Tibial nerve (tissue), 4 donors: ENCODE measurements around the gene CARD10. TPM values are rescaled to one million over a fixed set of nuclear protein-coding genes. Genes with fewer than 3 reads are reported as not detected.
A peak's percentile ranks its signal among the peaks of the same experiment; 100 is the strongest.

ENCODE experiments used
- DNase-seq, 2 donors: peaks; one replicate each; pipeline ENCODE4 v3.0.0-alpha.2; 2019; ENCODE audit warnings: low spot score in 2 of 2
- H3K27ac ChIP-seq, 4 donors: fragments of 200-600 bp; sonication (generic) in 3 of 4; one replicate each; pipeline ENCODE4 v1.5.1; 2017 to 2019; ENCODE audit warnings: mild to moderate bottlenecking in 1 of 4
- H3K27me3 ChIP-seq, 2 donors: fragments of 200-600 bp; sonication (generic) in 1 of 2; one replicate each; pipeline versions ENCODE4 v1.5.1 to v1.6.0; 2017 to 2019
- H3K36me3 ChIP-seq, 3 donors: fragments of 200-600 bp; sonication (generic); one replicate each; pipeline ENCODE4 v1.5.1; 2018 to 2019
- H3K4me1 ChIP-seq, 4 donors: fragments of 200-600 bp; sonication (generic) in 3 of 4; one replicate each; pipeline ENCODE4 v1.5.1; 2017 to 2019
- H3K4me3 ChIP-seq, 4 donors: fragments of 200-600 bp; sonication (generic) in 3 of 4; one replicate each; pipeline ENCODE4 v1.5.1; 2017 to 2019; ENCODE audit warnings: mild to moderate bottlenecking in 1 of 4, moderate library complexity in 1 of 4
- H3K9me3 ChIP-seq, 4 donors: fragments of 200-600 bp; sonication (generic) in 3 of 4; one replicate each; pipeline ENCODE4 v1.5.1; 2017 to 2019
- CTCF ChIP-seq, 5 experiments: fragments of 200-600 bp in 3 of 5; fragments of 450-650 bp in 2 of 5; sonication (generic) in 3 of 5; IDR thresholded peaks; one replicate each; pipeline ENCODE4 v1.5.1; 2016 to 2019; ENCODE audit warnings: antibody characterized with exemption in 5 of 5, mild to moderate bottlenecking in 3 of 5, moderate library complexity in 2 of 5
- EP300 ChIP-seq, 2 donors: sonication (generic); formaldehyde crosslinking; IDR thresholded peaks; one replicate each; pipeline ENCODE4 v1.6.1; 2017; ENCODE audit warnings: antibody characterized with exemption in 2 of 2, mild to moderate bottlenecking in 1 of 2
- POLR2A ChIP-seq, 2 donors: fragments of 450-650 bp; IDR thresholded peaks; one replicate each; pipeline ENCODE4 v1.6.1; 2017; ENCODE audit warnings: antibody characterized with exemption in 2 of 2, mild to moderate bottlenecking in 2 of 2, moderate library complexity in 2 of 2
- WGBS, 2 donors: methylation state at CpG; one replicate each; pipeline ENCODE4 v1.1.5; 2018; 5-methylcytosine and 5-hydroxymethylcytosine counted together
- total RNA-seq, 4 donors: library from RNA; depleted of rRNA; stranded (reverse); fragments of >200 nt; gene quantifications; one replicate each; pipeline ENCODE4 v1.1.0, GENCODE V29; 2016

CARD10 gene
- total RNA-seq, 4 donors from 2014 or later = 12.5 to 21.6 (median 17.0) TPM

- H3K27me3 ChIP-seq = peaks cover 0 to 9% of the 10 kb centered on the region in 2 donors
- TF ChIP-seq EP300 (IDR thresholded peaks at IDR 0.05) (no peak), POLR2A (IDR thresholded peaks at IDR 0.05) (no peak), CTCF (IDR thresholded peaks at IDR 0.05) (no peak)
These were observed 1.6 kb upstream of the CARD10 start for GRCh38 chr22:37520776-37521191.

GRCh38 chr22:37518509-37519267 lies 527 bp downstream of the CARD10 start:
- peaks cover 0 to 21% (median 0%) of the 10 kb centered on the region in 3 donors for H3K36me3 ChIP-seq
- TF ChIP-seq EP300 (IDR thresholded peaks at IDR 0.05) (no peak), POLR2A (IDR thresholded peaks at IDR 0.05) (no peak), CTCF (IDR thresholded peaks at IDR 0.05) (no peak)
- H3K9me3 ChIP-seq = no peaks in the 10 kb centered on the region
- 17 to 29% methylated on average over 15 to 50 of the region's 63 CpGs for WGBS, 2 donors
- no peak for DNase-seq
- peaks cover 0 to 49% (median 12%) of the 10 kb centered on the region in 4 donors for H3K4me1 ChIP-seq
- peaks cover 0 to 9% of the 10 kb centered on the region in 2 donors for H3K27me3 ChIP-seq
- H3K27ac ChIP-seq = peak overlapping the region; percentile 77 to 92 (median 86)
- H3K4me3 ChIP-seq = peak overlapping the region; percentile 48 to 67 (median 56)

More at GRCh38 chr22:37520776-37521191, 1.6 kb upstream of the CARD10 start:
- Histone ChIP-seq H3K36me3 (peaks cover 0 to 11% (median 0%) of the 10 kb centered on the region in 3 donors), H3K9me3 (no peaks in the 10 kb centered on the region), H3K4me1 (peaks cover 0 to 55% (median 21%) of the 10 kb centered on the region in 4 donors), H3K27ac (peak overlapping the region in 2 of 4 donors; percentile 19 to 52), H3K4me3 (no peak overlapping the region)
- 24 to 30% methylated on average over 10 of the region's 10 CpGs for WGBS, 2 donors
- DNase-seq = no peak

- TF ChIP-seq POLR2A (IDR thresholded peaks at IDR 0.05) (no peak), CTCF (IDR thresholded peaks at IDR 0.05) (no peak), EP300 (IDR thresholded peaks at IDR 0.05) (no peak)
- 76 to 78% methylated on average over 15 of the region's 15 CpGs for WGBS, 2 donors
- H3K27me3 ChIP-seq = peaks cover 0 to 9% of the 10 kb centered on the region in 2 donors
- H3K4me1 ChIP-seq = peaks cover 1 to 57% (median 18%) of the 10 kb centered on the region in 4 donors
- H3K27ac ChIP-seq = peak overlapping the region; percentile 77 to 92 (median 86)
- DNase-seq = no peak
- no peaks in the 10 kb centered on the region for H3K9me3 ChIP-seq
- peaks cover 0 to 21% (median 0%) of the 10 kb centered on the region in 3 donors for H3K36me3 ChIP-seq
- peak overlapping the region in 2 of 4 donors; percentile 61 to 67 for H3K4me3 ChIP-seq
These were observed 1.3 kb downstream of the CARD10 start for GRCh38 chr22:37517826-37518450.

- H3K27ac ChIP-seq = peak overlapping the region in 1 of 4 donors; percentile 85
- 100% methylated on average over 1 of the region's 1 CpG for WGBS, 2 donors
- H3K27me3 ChIP-seq = peaks cover 0 to 9% of the 10 kb centered on the region in 2 donors
- no peaks in the 10 kb centered on the region for H3K9me3 ChIP-seq
- H3K36me3 ChIP-seq = peaks cover 0 to 21% (median 0%) of the 10 kb centered on the region in 3 donors
- H3K4me1 ChIP-seq = peaks cover 3 to 66% (median 31%) of the 10 kb centered on the region in 4 donors
- no peak for TF ChIP-seq EP300 (IDR thresholded peaks at IDR 0.05)
- TF ChIP-seq CTCF (IDR thresholded peaks at IDR 0.05) = no peak
- TF ChIP-seq POLR2A (IDR thresholded peaks at IDR 0.05) = no peak
- H3K4me3 ChIP-seq = no peak overlapping the region
- DNase-seq = no peak
These were observed 2.8 kb downstream of the CARD10 start for GRCh38 chr22:37516456-37516855.
